ENCODE data around the gene DUSP1.

Gene DUSP1

DNA sequence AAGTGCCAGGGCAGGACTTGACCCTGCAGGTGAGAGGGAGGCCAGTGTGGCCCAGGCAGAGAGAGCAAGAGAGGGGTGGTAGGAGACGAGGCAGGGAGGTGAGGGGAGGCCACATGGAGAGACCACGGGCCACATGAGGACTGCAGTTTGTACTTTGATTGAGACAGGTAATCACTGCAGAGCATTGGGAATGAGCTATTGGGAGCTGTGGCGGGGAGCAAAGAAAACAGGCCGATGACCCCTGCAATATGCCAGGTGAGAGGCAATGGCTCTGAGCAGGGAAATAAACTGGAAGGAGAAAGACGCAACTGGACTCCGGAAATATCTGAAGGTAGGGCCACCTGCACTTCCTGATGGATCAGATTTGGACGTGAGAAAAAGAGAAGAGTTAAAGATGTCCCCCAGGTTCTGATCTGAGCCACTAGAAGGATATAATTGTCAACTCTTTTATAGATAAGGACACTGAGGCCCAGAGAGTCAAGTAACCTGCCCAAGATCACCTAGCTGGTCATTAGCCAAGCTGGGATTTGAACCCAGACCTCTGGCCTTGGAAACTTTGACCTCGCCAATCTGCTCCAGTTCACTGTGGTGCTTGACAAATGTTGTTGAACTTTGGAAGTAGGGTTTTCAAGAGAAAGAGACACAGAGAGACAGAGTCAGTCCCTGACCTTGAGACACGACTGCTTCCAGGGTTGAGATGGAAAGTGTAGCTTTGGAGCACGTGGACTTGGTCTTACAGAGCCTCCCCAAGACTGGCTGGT is 42.3 kb downstream of the DUSP1 start:
- no peaks in the 10 kb centered on the region for H3K9me3 Mint-ChIP-seq
- peaks cover 33% of the 10 kb centered on the region for H3K4me1 Mint-ChIP-seq
- H3K4me3 Mint-ChIP-seq: no peak overlapping the region
- TF ChIP-seq, protein P1, sequence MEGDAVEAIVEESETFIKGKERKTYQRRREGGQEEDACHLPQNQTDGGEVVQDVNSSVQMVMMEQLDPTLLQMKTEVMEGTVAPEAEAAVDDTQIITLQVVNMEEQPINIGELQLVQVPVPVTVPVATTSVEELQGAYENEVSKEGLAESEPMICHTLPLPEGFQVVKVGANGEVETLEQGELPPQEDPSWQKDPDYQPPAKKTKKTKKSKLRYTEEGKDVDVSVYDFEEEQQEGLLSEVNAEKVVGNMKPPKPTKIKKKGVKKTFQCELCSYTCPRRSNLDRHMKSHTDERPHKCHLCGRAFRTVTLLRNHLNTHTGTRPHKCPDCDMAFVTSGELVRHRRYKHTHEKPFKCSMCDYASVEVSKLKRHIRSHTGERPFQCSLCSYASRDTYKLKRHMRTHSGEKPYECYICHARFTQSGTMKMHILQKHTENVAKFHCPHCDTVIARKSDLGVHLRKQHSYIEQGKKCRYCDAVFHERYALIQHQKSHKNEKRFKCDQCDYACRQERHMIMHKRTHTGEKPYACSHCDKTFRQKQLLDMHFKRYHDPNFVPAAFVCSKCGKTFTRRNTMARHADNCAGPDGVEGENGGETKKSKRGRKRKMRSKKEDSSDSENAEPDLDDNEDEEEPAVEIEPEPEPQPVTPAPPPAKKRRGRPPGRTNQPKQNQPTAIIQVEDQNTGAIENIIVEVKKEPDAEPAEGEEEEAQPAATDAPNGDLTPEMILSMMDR (IDR thresholded peaks at IDR 0.05): no peak
- DNase-seq: no peak
- peaks cover 43% of the 10 kb centered on the region for H3K27me3 Mint-ChIP-seq (ENCODE audit: low read depth, poor library complexity)
- H3K27ac Mint-ChIP-seq: no peak overlapping the region
- no peaks in the 10 kb centered on the region for H3K36me3 Mint-ChIP-seq (ENCODE audit: low read depth)

DNA sequence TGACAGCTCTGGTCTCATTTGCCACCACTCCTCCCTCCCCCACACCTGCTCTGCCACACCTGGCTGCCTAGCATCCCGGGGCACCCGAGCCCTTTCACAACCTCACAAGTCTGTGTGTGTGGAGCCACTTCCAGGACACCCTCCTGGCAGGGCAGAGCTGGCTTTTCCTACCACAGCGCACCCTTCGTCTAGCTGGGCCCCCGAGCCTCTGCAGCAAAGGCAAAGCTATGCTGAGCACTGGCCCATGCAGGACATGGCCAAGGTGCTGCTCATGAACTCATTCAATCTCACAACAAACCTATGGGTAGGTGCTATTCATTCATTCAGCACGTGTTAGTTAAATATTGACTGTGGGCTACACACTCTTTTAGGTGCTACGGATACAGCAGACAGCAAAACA is 43.4 kb downstream of the DUSP1 start:
- Mint-ChIP-seq H3K36me3 (ENCODE audit: low read depth) (no peaks in the 10 kb centered on the region), H3K27ac (no peak overlapping the region), H3K4me3 (no peak overlapping the region), H3K9me3 (no peaks in the 10 kb centered on the region), H3K4me1 (peaks cover 26% of the 10 kb centered on the region), H3K27me3 (ENCODE audit: low read depth, poor library complexity) (peaks cover 51% of the 10 kb centered on the region)
- TF ChIP-seq, protein P1 (IDR thresholded peaks at IDR 0.05): no peak
- DNase-seq: no peak

DNA sequence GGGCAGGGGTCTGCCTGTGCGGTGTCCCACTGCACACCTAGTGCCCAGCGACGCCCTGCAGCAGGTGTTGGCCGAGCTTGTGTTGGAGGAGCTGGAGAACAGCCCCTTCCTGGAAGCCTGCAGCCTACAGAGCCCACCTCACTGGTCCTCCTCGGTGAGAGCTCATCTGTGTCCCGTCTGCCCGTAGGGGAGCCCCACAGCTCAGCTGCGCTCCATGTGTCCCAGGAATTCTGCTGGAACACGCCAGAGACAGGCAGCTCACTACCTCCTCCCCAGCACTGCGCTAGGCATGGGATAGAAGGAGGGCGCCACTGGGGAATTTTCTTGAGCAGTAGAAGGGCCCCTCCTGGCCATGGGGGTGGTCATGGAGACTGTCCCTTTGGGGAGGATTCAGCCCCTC is 44.0 kb downstream of the DUSP1 start:
- H3K36me3 Mint-ChIP-seq (ENCODE audit: low read depth): no peaks in the 10 kb centered on the region
- H3K27ac Mint-ChIP-seq: no peak overlapping the region
- no peak for DNase-seq
- H3K27me3 Mint-ChIP-seq (ENCODE audit: low read depth, poor library complexity): peaks cover 51% of the 10 kb centered on the region
- TF ChIP-seq, protein P1 (IDR thresholded peaks at IDR 0.05): no peak
- no peaks in the 10 kb centered on the region for H3K9me3 Mint-ChIP-seq
- peaks cover 29% of the 10 kb centered on the region for H3K4me1 Mint-ChIP-seq
- H3K4me3 Mint-ChIP-seq: no peak overlapping the region

DNA sequence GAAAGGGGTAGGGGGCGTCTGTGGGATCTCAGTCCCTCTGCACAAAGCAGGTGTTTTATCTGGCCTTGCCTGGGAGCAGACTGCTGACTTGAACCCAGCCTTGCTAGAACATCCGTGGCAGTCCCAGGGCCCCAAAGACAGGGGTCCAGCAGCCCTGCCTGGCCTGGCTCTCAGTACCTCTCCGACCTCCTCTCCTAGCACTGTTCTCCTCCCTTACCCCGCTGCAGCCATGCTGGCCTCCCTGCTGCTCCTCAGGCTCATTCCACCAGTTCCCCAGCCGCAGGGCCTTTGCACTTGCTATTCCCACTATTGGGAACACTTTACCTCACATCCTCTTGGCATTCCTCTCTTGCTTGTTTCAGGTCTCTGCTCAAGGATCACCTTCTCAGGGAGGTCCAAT is 45.2 kb downstream of the DUSP1 start:
- no peak for DNase-seq
- TF ChIP-seq, protein P1 (IDR thresholded peaks at IDR 0.05): no peak
- H3K9me3 Mint-ChIP-seq: no peaks in the 10 kb centered on the region
- H3K4me3 Mint-ChIP-seq: no peak overlapping the region
- no peak overlapping the region for H3K27ac Mint-ChIP-seq
- H3K27me3 Mint-ChIP-seq (ENCODE audit: low read depth, poor library complexity): peaks cover 50% of the 10 kb centered on the region
- H3K4me1 Mint-ChIP-seq: peaks cover 29% of the 10 kb centered on the region
- no peaks in the 10 kb centered on the region for H3K36me3 Mint-ChIP-seq (ENCODE audit: low read depth)

DNA sequence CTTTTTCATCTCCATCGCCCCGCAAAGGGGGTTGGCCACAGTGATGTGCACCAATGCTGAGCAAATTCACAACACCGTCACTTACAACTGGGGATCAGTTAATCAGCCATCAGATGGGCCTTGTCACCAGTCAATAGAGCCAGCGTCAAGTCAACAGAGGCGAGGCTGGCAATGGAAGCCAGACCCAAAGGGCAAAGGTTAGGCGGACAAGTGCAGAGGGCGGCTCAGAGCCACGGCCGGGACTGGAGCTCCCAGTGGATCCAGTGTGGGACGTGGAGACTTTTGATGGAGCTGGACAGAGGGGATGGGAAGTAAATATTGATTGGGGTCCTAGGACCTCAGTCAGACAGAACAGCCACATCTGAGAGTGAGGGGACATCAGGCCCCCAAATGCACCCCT is 45.7 kb downstream of the DUSP1 start:
- DNase-seq: no peak
- Mint-ChIP-seq H3K27ac (no peak overlapping the region), H3K36me3 (ENCODE audit: low read depth) (no peaks in the 10 kb centered on the region), H3K4me1 (peaks cover 29% of the 10 kb centered on the region), H3K9me3 (no peaks in the 10 kb centered on the region), H3K4me3 (no peak overlapping the region), H3K27me3 (ENCODE audit: low read depth, poor library complexity) (peaks cover 52% of the 10 kb centered on the region)
- TF ChIP-seq, protein P1 (IDR thresholded peaks at IDR 0.05): no peak
